Measurements from ENCODE around the gene PLPPR3.

PLPPR3 gene

GRCh38 chr19:821825-822503 lies at the start of gene PLPPR3:
TSS of gene PLPPR3 (minus strand) at chr19:821955. CDS start at chr19:821559, 396 bp downstream.
- H3K27me3 ChIP-seq (replicated peaks; ENCODE audit: control insufficient read depth, insufficient read depth, low read length), result no peaks in the 10 kb centered on the region
- H3K4me3 ChIP-seq (replicated peaks; ENCODE audit: low read depth, low read length), result no peak within 1 kb of the TSS
- no peak for TF ChIP-seq CTCF (IDR thresholded peaks at IDR 0.05; ENCODE audit: insufficient read depth, low read length, poor library complexity, severe bottlenecking)
- no peak for DNase-seq (ENCODE audit: extremely low read depth, insufficient read length)
- no peaks in the 10 kb centered on the region for H3K36me3 ChIP-seq (ENCODE audit: control insufficient read depth, insufficient read depth, low read length)

- DNase-seq (ENCODE audit: extremely low read depth, insufficient read length), result no peak
- no peak for TF ChIP-seq CTCF (IDR thresholded peaks at IDR 0.05; ENCODE audit: insufficient read depth, low read length, poor library complexity, severe bottlenecking)
- peaks cover 14% of the 10 kb centered on the region for H3K36me3 ChIP-seq (ENCODE audit: control insufficient read depth, insufficient read depth, low read length)
Observed at GRCh38 chr19:870963-871401, 49.2 kb upstream of the PLPPR3 start.

GRCh38 chr19:870314-870713 lies 48.6 kb upstream of the PLPPR3 start:
- Histone ChIP-seq H3K4me3 (replicated peaks; ENCODE audit: low read depth, low read length) (no peak overlapping the region), H3K36me3 (ENCODE audit: control insufficient read depth, insufficient read depth, low read length) (peaks cover 11% of the 10 kb centered on the region), H3K27me3 (replicated peaks; ENCODE audit: control insufficient read depth, insufficient read depth, low read length) (no peaks in the 10 kb centered on the region)
- no peak for TF ChIP-seq CTCF (IDR thresholded peaks at IDR 0.05; ENCODE audit: insufficient read depth, low read length, poor library complexity, severe bottlenecking)
- DNase-seq (ENCODE audit: extremely low read depth, insufficient read length), result no peak

More at GRCh38 chr19:870963-871401, 49.2 kb upstream of the PLPPR3 start:
- Histone ChIP-seq H3K4me3 (replicated peaks; ENCODE audit: low read depth, low read length) (no peak overlapping the region), H3K27me3 (replicated peaks; ENCODE audit: control insufficient read depth, insufficient read depth, low read length) (no peaks in the 10 kb centered on the region)

GRCh38 chr19:869245-870177 lies 47.8 kb upstream of the PLPPR3 start:
- TF ChIP-seq CTCF (IDR thresholded peaks at IDR 0.05; ENCODE audit: insufficient read depth, low read length, poor library complexity, severe bottlenecking), result no peak
- Histone ChIP-seq H3K27me3 (replicated peaks; ENCODE audit: control insufficient read depth, insufficient read depth, low read length) (no peaks in the 10 kb centered on the region), H3K36me3 (ENCODE audit: control insufficient read depth, insufficient read depth, low read length) (peaks cover 11% of the 10 kb centered on the region), H3K4me3 (replicated peaks; ENCODE audit: low read depth, low read length) (no peak overlapping the region)
- DNase-seq (ENCODE audit: extremely low read depth, insufficient read length), result no peak

GRCh38 chr19:868458-869244 lies 46.9 kb upstream of the PLPPR3 start:
- no peak overlapping the region for H3K4me3 ChIP-seq (replicated peaks; ENCODE audit: low read depth, low read length)
- DNase-seq (ENCODE audit: extremely low read depth, insufficient read length), result no peak
- H3K27me3 ChIP-seq (replicated peaks; ENCODE audit: control insufficient read depth, insufficient read depth, low read length), result no peaks in the 10 kb centered on the region
- H3K36me3 ChIP-seq (ENCODE audit: control insufficient read depth, insufficient read depth, low read length), result peaks cover 11% of the 10 kb centered on the region
- TF ChIP-seq CTCF (IDR thresholded peaks at IDR 0.05; ENCODE audit: insufficient read depth, low read length, poor library complexity, severe bottlenecking), result no peak

All from GM06990 (cell line).